HepG2 (cell line): ENCODE measurements around the gene WDR47. TPM values are rescaled to one million over a fixed set of nuclear protein-coding genes. Genes with fewer than 3 reads are reported as not detected.

Source experiments
- ATAC-seq: fragments of 200-7000 bp; cut with Tn5 transposase; 3 replicates; pipeline ENCODE4 v1.9.1; 2020; ENCODE audit warnings: mild to moderate bottlenecking, moderate library complexity
- BruUV-seq: library from RNA; stranded (reverse); fragments of 400-500 nt; replicated peaks from 2 replicates; lab custom pipeline; 2021; lab: Mats Ljungman, UMichigan
- CTCF ChIA-PET: fragments of 300-600 bp; formaldehyde crosslinking; extraction: SDS; loops from one replicate; lab custom pipeline; 2021; ENCODE audit warnings: low total read pairs, inconsistent platforms, low intra/inter-chr PET ratio; lab: Yijun Ruan, JAX
- POLR2A ChIA-PET: fragments of 350-600 bp; sonication (Branson Sonifier 250); formaldehyde crosslinking; loops from one replicate; lab custom pipeline; 2020; ENCODE audit warnings: antibody characterized with exemption, inconsistent platforms; lab: Yijun Ruan, JAX
- DNase-seq: peaks from one replicate; pipeline ENCODE4 v3.0.0-alpha.2; 2015; ENCODE audit warnings: low spot score
- FAIRE-seq: peaks from 3 replicates; lab custom pipeline; 2011; peaks lifted over from hg19 to GRCh38; lab: Jason Lieb, UNC
- H2AFZ ChIP-seq: one replicate; pipeline ENCODE4 v1.6.1; 2011; ENCODE audit warnings: low read length, inconsistent platforms
- H3K27ac ChIP-seq: fragments of 300-600 bp; 3 replicates; pipeline ENCODE4 v1.8.0; 2011; ENCODE audit warnings: mixed run types, mild to moderate bottlenecking, mixed read lengths, low read length, inconsistent platforms; ENCODE audit not compliant: insufficient read depth; ENCODE audit errors: extremely low read length
- H3K27me3 ChIP-seq, 2 experiments: fragments of 200-600 bp in 1 of 2; 2 replicates in 1 of 2; 3 replicates in 1 of 2; pipeline versions ENCODE4 v1.6.0 to v1.8.0; 2011; ENCODE audit warnings: low read length in 2 of 2, mild to moderate bottlenecking in 2 of 2, moderate library complexity in 2 of 2, inconsistent platforms in 1 of 2; ENCODE audit not compliant: insufficient read depth in 2 of 2, control insufficient read depth in 1 of 2
- H3K36me3 ChIP-seq, 2 experiments: fragments of 200-600 bp in 1 of 2; replicated peaks in 1 of 2; 2 replicates in 1 of 2; 3 replicates in 1 of 2; pipeline versions ENCODE4 v1.5.1 to v1.8.0; 2011; ENCODE audit warnings: low read length in 2 of 2, inconsistent platforms in 1 of 2; ENCODE audit not compliant: insufficient read depth in 2 of 2, control insufficient read depth in 1 of 2
- H3K4me1 ChIP-seq: 2 replicates; pipeline ENCODE4 v1.5.1; 2012; ENCODE audit warnings: low read length, inconsistent platforms; ENCODE audit not compliant: insufficient read depth
- H3K4me2 ChIP-seq: 2 replicates; pipeline ENCODE4 v1.6.0; 2011; ENCODE audit warnings: low read depth, low read length, inconsistent platforms
- H3K4me3 ChIP-seq, 3 experiments: fragments of 200-600 bp in 1 of 3; sonication (generic), shearing (Covaris generic) in 1 of 3; replicated peaks in 1 of 3; 2 replicates each; pipeline ENCODE4 v1.5.1; 2011 to 2016; ENCODE audit warnings: low read length in 3 of 3, inconsistent platforms in 2 of 3, low read depth in 2 of 3, mild to moderate bottlenecking in 2 of 3, control low read depth in 1 of 3, mixed read lengths in 1 of 3; ENCODE audit not compliant: insufficient read depth in 1 of 3
- H3K79me2 ChIP-seq: one replicate; pipeline ENCODE4 v1.6.1; 2011; ENCODE audit warnings: low read length, inconsistent platforms; ENCODE audit not compliant: insufficient read depth
- H3K9ac ChIP-seq: 2 replicates; pipeline ENCODE4 v1.6.0; 2011; ENCODE audit warnings: mild to moderate bottlenecking, low read depth, low read length, inconsistent platforms; ENCODE audit not compliant: insufficient read depth
- H3K9me3 ChIP-seq: 2 replicates; pipeline ENCODE4 v1.5.1; 2012; ENCODE audit warnings: mild to moderate bottlenecking, low read length
- H4K20me1 ChIP-seq: 2 replicates; pipeline ENCODE4 v1.6.0; 2011; ENCODE audit warnings: inconsistent platforms, mild to moderate bottlenecking, low read length, moderate library complexity; ENCODE audit not compliant: insufficient read depth
- CERS6 ChIP-seq: sonication (generic); formaldehyde crosslinking; IDR thresholded peaks from 2 replicates; pipeline ENCODE4 v1.5.0; 2020; ENCODE audit warnings: missing genetic modification reagents
- CHD2 ChIP-seq: IDR thresholded peaks from 2 replicates; pipeline ENCODE4 v1.6.1; 2011; ENCODE audit warnings: low read depth, low read length, improper control_type of control experiment
- HES4 ChIP-seq: sonication (generic); formaldehyde crosslinking; IDR thresholded peaks from 2 replicates; pipeline ENCODE4 v1.9.0; 2021; ENCODE audit warnings: mild to moderate bottlenecking, missing genetic modification reagents, borderline replicate concordance
- IRF2 ChIP-seq: IDR thresholded peaks from 2 replicates; pipeline ENCODE4 v1.6.1; 2018; ENCODE audit warnings: missing genetic modification reagents, missing compliant biosample characterization
- MEF2D ChIP-seq: sonication (generic); formaldehyde crosslinking; IDR thresholded peaks from 2 replicates; pipeline ENCODE4 v1.5.1; 2020; ENCODE audit warnings: mild to moderate bottlenecking, missing genetic modification reagents
- MNT ChIP-seq: fragments of 450-650 bp; IDR thresholded peaks from 2 replicates; pipeline ENCODE4 v1.6.1; 2016
- ZBTB21 ChIP-seq: sonication (generic); formaldehyde crosslinking; IDR thresholded peaks from 2 replicates; pipeline ENCODE4 v1.4.0; 2020; ENCODE audit warnings: missing genetic modification reagents
- ZNF142 ChIP-seq: sonication (generic); formaldehyde crosslinking; IDR thresholded peaks from 2 replicates; pipeline ENCODE4 v1.4.0; 2020; ENCODE audit warnings: missing genetic modification reagents
- ZNF234 ChIP-seq: sonication (generic); formaldehyde crosslinking; conservative IDR thresholded peaks from 2 replicates; pipeline ENCODE4 v1.5.1; 2020; ENCODE audit warnings: mild to moderate bottlenecking, missing genetic modification reagents
- ZNF530 ChIP-seq: sonication (generic); formaldehyde crosslinking; IDR thresholded peaks from 2 replicates; pipeline ENCODE4 v1.5.0; 2020; ENCODE audit warnings: low read depth, mild to moderate bottlenecking, missing genetic modification reagents
- WGBS: methylation state at CpG from one replicate; pipeline ENCODE4 v1.1.6; 2017; ENCODE audit warnings: low lambda C conversion rate; 5-methylcytosine and 5-hydroxymethylcytosine counted together
- in situ Hi-C: cut with HindIII; loops from 2 replicates; pipeline ENCODE4 v1.10.0; 2017; ENCODE audit warnings: low pct_unique_long_range_greater_than_20kb; ENCODE audit not compliant: extremely low pct_ligation_motif_present
- intact Hi-C: fragments of 100-400 bp; cut with micrococcal nuclease; formaldehyde crosslinking; loops from one replicate; pipeline ENCODE4 v1.10.0; 2022; ENCODE audit not compliant: unreplicated experiment
- polyA plus RNA-seq, 8 experiments: library from polyadenylated mRNA; depleted of rRNA in 3 of 8; stranded (reverse) in 7 of 8; unstranded in 1 of 8; fragments of >200 nt; fragmentation: Illumina TruSeq in 4 of 8; extraction: Trizol in 4 of 8; gene quantifications; 2 replicates each; pipeline versions ENCODE4 v1.2.1 to v1.2.3, GENCODE V29; 2011 to 2016; ENCODE audit warnings: low read depth in 4 of 8, missing spikeins in 1 of 8, mixed read lengths in 1 of 8; ENCODE audit not compliant: insufficient read depth in 1 of 8
- total RNA-seq, 5 experiments: library from RNA; depleted of rRNA; stranded (reverse); fragments of >200 nt; fragmentation: Illumina TruSeq; extraction: Trizol; gene quantifications; 2 replicates each; pipeline ENCODE4 v1.2.3, GENCODE V29; 2016; ENCODE audit warnings: low read depth in 1 of 5

The WDR47 gene
- total and polyA plus RNA-seq, 2 of the 13 experiments (the other 11 are each of a cell fraction or from before 2014, with no cell fraction given) = 4.3 to 5.9 TPM

- WGBS = 75% methylated on average over 3 of the region's 3 CpGs
- Histone ChIP-seq H2AFZ (no peak overlapping the region), H3K27me3 (no peaks in the 10 kb centered on the region), H3K36me3 (no peaks in the 10 kb centered on the region), H3K4me1 (peaks cover 45% of the 10 kb centered on the region), H3K9me3 (no peaks in the 10 kb centered on the region), H4K20me1 (no peaks in the 10 kb centered on the region), H3K79me2 (no peaks in the 10 kb centered on the region), H3K9ac (no peak overlapping the region), H3K27ac (peak overlapping the region; percentile 21), H3K4me3 (no peak overlapping the region), H3K4me2 (peak overlapping the region; percentile 74)
- BruUV-seq = no TSS peak
- intact Hi-C loops (no loop called here), in situ Hi-C loops (no loop called here)
- POLR2A ChIA-PET = interaction anchor here (1.0 to 4.0 kb wide), 3 partner anchors 17 to 130 kb away, joined by 3 to 26 read pairs (median 4); partner anchors contain the start of genes SARS1 and WDR47
- FAIRE-seq = no peak
- TF ChIP-seq MNT (no peak), MEF2D (no peak), ZNF530 (CRISPR knock-in tag) (no peak), CERS6 (CRISPR knock-in tag) (no peak), ZNF142 (CRISPR knock-in tag) (no peak), ZNF234 (CRISPR knock-in tag) (no peak), ZBTB21 (CRISPR knock-in tag) (no peak), HES4 (CRISPR knock-in tag) (no peak), IRF2 (CRISPR knock-in tag) (no peak), CHD2 (no peak)
- no peak for ATAC-seq
- DNase-seq = no peak
- CTCF ChIA-PET = no interaction called here
These were observed 41.6 kb upstream of the WDR47 start for GRCh38 chr1:109083501-109083900.
